ENCODE results near the gene EIF2AK3.
"Not testable (repeated sequence)": the region's sequence is repeated elsewhere in the genome, so short reads cannot be mapped to it uniquely, and the experiment has no call there.

EIF2AK3 gene

DNA sequence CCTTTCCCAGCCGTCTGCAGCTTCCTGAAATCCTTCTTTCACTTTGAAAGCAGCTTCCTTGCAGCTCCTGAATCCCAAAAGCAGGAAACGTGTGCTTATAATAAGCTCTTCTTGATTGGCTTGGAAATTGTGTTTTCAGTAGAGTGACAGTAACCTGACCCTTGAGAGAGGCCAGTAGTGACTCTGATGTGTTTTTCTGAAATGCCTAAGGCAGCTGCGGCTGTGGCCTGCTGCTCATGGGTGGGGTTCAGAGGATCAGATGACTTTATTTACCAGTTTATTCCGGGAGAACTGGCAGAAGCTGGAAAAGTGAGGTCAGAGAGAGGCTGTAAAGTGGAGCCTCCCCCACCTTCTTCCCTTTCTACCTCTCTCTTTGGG, 32.3 kb upstream of the EIF2AK3 start:
- Histone ChIP-seq H3K4me3 (no peak overlapping the region), H3K27ac (no peak overlapping the region), H3K36me3 (ENCODE audit: insufficient read depth, low read length) (no peaks in the 10 kb centered on the region), H3K9ac (ENCODE audit: insufficient read length) (no peak overlapping the region), H3K9me3 (ENCODE audit: low read depth, low read length) (no peaks in the 10 kb centered on the region)
- DNase-seq (ENCODE audit: low read depth, low spot score): no peak
- TF ChIP-seq FOXP2 (optimal IDR thresholded peaks at IDR 0.05; ENCODE audit: control extremely low read depth, extremely low read length, insufficient read depth): no peak
- no peak for TF ChIP-seq EZH2 (IDR thresholded peaks at IDR 0.05)
- no peak for TF ChIP-seq POLR2AphosphoS5 (IDR thresholded peaks at IDR 0.05; ENCODE audit: borderline replicate concordance, low read depth, low read length)

DNA sequence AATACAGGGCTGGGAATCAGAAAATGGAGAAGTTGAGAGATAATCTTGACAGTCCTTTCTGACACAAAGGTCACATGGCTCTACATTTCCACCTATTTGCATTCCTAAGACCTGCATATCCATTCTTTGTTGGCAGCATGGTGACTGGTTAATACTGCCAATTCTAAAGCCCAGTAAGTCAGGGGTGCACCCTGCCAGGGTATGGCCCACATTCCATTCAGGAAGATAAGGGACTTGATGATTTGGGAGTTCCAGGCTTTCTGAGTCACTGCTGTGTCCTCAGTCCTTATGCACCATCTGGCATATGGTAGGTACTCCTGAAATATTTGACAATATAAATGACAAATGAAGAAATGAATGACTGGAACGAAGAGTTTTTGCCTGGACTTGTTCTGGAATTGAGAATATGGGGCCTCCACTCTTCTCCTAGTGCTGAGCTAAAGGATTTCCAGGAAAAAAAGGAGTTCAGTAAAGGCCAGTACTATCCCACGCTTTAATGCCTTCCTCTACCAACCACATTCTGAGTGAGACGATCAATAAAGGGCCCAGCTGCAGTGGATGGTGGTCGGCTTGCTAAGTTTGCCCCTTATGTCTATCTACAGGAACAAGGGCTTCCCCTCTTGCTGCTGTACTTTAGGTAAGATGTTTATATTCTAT, 31.7 kb upstream of the EIF2AK3 start:
- no peak for DNase-seq (ENCODE audit: low read depth, low spot score)
- Histone ChIP-seq H3K9ac (ENCODE audit: insufficient read length) (no peak overlapping the region), H3K27ac (no peak overlapping the region), H3K4me3 (no peak overlapping the region), H3K9me3 (ENCODE audit: low read depth, low read length) (no peaks in the 10 kb centered on the region), H3K36me3 (ENCODE audit: insufficient read depth, low read length) (no peaks in the 10 kb centered on the region)
- no peak for TF ChIP-seq EZH2 (IDR thresholded peaks at IDR 0.05)
- TF ChIP-seq FOXP2 (optimal IDR thresholded peaks at IDR 0.05; ENCODE audit: control extremely low read depth, extremely low read length, insufficient read depth): no peak
- no peak for TF ChIP-seq POLR2AphosphoS5 (IDR thresholded peaks at IDR 0.05; ENCODE audit: borderline replicate concordance, low read depth, low read length)

DNA sequence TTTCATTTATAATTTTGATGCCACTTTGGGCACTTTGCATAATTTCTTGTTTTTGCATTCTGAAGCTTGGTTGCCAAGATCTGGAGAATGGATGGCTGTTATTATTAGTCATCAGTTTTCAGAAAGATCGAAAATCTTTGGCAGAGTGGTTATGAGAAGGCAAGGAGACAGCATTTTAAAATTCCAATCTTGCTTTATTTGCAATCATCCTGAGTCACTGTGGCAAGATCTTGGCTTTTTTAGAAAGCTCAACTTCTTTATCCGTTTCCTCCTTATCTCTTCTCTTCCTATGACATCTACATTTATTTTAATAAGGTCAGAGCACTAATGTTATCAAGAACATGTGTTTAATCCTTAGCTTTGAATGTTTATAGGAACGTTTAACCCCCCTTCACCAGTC, 31.1 kb upstream of the EIF2AK3 start:
- no peak overlapping the region for H3K4me3 ChIP-seq

DNA sequence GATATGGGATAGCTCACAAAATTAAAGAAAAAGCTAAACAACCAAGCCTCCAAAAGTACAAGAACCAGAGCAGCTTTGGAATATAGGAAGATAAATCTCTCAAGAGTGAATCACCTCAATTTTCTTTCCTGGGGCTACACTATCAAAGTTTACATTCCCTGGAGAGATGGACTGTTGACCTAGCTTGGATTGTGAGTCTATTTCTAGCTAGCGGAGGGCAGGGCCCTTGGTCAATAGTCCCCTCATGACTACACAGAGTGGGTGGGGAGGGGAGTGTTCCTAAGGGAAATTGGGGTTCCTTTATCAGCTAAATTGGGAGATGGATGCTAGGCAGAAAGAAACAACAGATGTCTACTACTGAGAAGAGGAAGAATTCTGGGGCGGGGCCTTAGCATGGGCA, 29.9 kb upstream of the EIF2AK3 start:
- H3K36me3 ChIP-seq (ENCODE audit: insufficient read depth, low read length): no peaks in the 10 kb centered on the region
- no peak for DNase-seq (ENCODE audit: low read depth, low spot score)
- TF ChIP-seq EZH2 (IDR thresholded peaks at IDR 0.05): no peak
- H3K27ac ChIP-seq: no peak overlapping the region
- H3K9ac ChIP-seq (ENCODE audit: insufficient read length): no peak overlapping the region
- H3K4me3 ChIP-seq: no peak overlapping the region
- H3K9me3 ChIP-seq (ENCODE audit: low read depth, low read length): no peaks in the 10 kb centered on the region

More for the DNA sequence above, 31.1 kb upstream of the EIF2AK3 start:
- DNase-seq (ENCODE audit: low read depth, low spot score): no peak
- no peak for TF ChIP-seq POLR2AphosphoS5 (IDR thresholded peaks at IDR 0.05; ENCODE audit: borderline replicate concordance, low read depth, low read length)
- no peak for TF ChIP-seq EZH2 (IDR thresholded peaks at IDR 0.05)
- TF ChIP-seq FOXP2 (optimal IDR thresholded peaks at IDR 0.05; ENCODE audit: control extremely low read depth, extremely low read length, insufficient read depth): no peak
- Histone ChIP-seq H3K27ac (no peak overlapping the region), H3K36me3 (ENCODE audit: insufficient read depth, low read length) (no peaks in the 10 kb centered on the region), H3K9me3 (ENCODE audit: low read depth, low read length) (no peaks in the 10 kb centered on the region), H3K9ac (ENCODE audit: insufficient read length) (no peak overlapping the region)

DNA sequence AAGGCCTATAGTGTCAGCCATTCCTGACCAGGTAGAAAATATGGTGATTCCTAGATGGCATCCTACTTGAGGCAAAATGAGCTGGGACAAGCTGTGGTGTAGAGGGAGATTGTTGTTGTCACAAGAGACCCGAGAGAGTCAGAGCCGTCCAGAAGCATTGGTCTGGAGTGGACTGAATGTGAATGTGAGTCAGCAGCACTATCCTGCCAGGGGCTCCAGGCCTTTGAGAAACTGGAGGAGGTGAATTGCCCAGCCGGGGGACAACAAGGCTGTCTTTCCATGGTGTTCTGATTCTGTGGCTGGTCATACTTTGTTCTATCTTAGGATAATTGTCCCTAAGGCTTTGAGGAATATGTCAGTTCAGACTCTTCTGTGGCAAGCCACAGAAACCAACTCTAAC, 29.4 kb upstream of the EIF2AK3 start:
- no peak overlapping the region for H3K27ac ChIP-seq
- TF ChIP-seq FOXP2 (optimal IDR thresholded peaks at IDR 0.05; ENCODE audit: control extremely low read depth, extremely low read length, insufficient read depth) (no peak), EZH2 (IDR thresholded peaks at IDR 0.05) (no peak), POLR2AphosphoS5 (IDR thresholded peaks at IDR 0.05; ENCODE audit: borderline replicate concordance, low read depth, low read length) (no peak)
- DNase-seq (ENCODE audit: low read depth, low spot score): no peak

DNA sequence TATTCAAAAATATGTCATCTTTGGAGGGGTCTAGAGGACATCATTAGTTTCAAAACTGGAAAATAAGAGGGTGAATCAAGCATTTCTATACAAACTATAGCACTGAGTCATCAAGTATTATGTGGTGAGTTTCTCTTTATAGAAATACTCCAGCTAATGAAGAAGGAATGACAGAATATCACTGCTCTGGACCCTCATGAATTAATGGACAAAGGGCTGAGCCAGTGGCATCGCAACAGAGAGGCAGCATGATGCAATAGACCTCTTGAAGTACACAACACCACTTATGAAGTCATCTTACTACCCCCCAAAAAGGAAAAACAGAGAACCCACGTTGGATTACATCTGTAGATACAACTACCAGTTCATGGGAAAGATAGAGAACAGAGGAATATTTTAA, 27.4 kb upstream of the EIF2AK3 start:
- no peak overlapping the region for H3K27ac ChIP-seq
- TF ChIP-seq POLR2AphosphoS5 (IDR thresholded peaks at IDR 0.05; ENCODE audit: borderline replicate concordance, low read depth, low read length) (no peak), EZH2 (IDR thresholded peaks at IDR 0.05) (no peak), FOXP2 (optimal IDR thresholded peaks at IDR 0.05; ENCODE audit: control extremely low read depth, extremely low read length, insufficient read depth) (no peak)
- H3K4me3 ChIP-seq: no peak overlapping the region
- DNase-seq (ENCODE audit: low read depth, low spot score): no peak
- no peaks in the 10 kb centered on the region for H3K36me3 ChIP-seq (ENCODE audit: insufficient read depth, low read length)
- no peak overlapping the region for H3K9ac ChIP-seq (ENCODE audit: insufficient read length)
- H3K9me3 ChIP-seq (ENCODE audit: low read depth, low read length): no peaks in the 10 kb centered on the region

More for the DNA sequence above, 29.4 kb upstream of the EIF2AK3 start:
- Histone ChIP-seq H3K9me3 (ENCODE audit: low read depth, low read length) (no peaks in the 10 kb centered on the region), H3K9ac (ENCODE audit: insufficient read length) (no peak overlapping the region), H3K36me3 (ENCODE audit: insufficient read depth, low read length) (no peaks in the 10 kb centered on the region), H3K4me3 (no peak overlapping the region)

DNA sequence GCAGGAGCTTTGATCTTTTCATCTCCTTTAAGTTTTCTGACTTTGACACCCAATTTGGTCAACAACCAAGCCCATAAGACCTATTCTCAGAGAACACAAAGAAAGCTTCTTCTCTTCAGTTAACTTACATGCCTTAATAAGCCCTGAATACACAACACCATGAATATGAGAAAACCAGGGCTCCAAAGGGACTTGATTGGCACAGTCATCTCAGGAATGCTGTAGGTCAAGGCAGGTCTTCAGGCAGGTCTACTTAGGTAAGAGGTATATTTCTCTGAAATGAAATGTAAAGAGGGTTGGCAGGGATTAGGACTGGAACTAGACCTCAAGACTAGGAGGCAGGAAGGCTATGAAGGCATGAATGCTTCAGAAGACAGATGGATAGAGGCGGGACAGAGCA, 24.4 kb upstream of the EIF2AK3 start:
- H3K4me3 ChIP-seq: no peak overlapping the region
- no peak overlapping the region for H3K9ac ChIP-seq (ENCODE audit: insufficient read length)
- no peak overlapping the region for H3K27ac ChIP-seq
- no peaks in the 10 kb centered on the region for H3K36me3 ChIP-seq (ENCODE audit: insufficient read depth, low read length)
- H3K9me3 ChIP-seq (ENCODE audit: low read depth, low read length): no peaks in the 10 kb centered on the region
- DNase-seq (ENCODE audit: low read depth, low spot score): no peak
- no peak for TF ChIP-seq EZH2 (IDR thresholded peaks at IDR 0.05)

DNA sequence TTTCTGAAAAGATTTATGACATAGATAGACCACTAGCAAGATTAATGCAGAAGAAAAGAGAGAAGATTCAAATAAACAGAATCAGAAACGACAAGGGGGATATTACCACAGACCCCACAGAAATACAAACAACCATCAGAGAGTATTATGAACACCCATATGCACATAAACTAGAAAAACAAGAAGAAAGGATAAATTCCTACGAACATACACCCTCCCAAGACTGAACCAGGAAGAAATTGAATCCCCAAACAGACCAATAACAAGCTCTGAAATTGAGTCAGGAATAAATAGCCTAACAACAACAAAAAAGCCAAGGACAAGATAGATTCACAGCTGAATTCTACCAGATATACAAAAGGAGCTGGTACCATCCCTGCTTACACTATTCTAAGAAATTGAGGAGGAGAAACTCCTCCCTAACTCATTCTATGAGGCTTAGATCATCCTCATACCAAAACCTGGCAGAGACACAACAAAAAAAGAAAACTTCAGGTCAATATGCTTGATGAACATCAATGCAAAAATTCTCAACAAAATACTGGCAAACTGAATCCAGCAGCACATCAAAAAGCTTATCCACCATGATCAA, 18.1 kb upstream of the EIF2AK3 start:
- H3K27ac ChIP-seq; H3K9me3 ChIP-seq (ENCODE audit: low read depth, low read length); H3K9ac ChIP-seq (ENCODE audit: insufficient read length); DNase-seq (ENCODE audit: low read depth, low spot score); H3K4me3 ChIP-seq; H3K36me3 ChIP-seq (ENCODE audit: insufficient read depth, low read length): not testable (repeated sequence)

DNA sequence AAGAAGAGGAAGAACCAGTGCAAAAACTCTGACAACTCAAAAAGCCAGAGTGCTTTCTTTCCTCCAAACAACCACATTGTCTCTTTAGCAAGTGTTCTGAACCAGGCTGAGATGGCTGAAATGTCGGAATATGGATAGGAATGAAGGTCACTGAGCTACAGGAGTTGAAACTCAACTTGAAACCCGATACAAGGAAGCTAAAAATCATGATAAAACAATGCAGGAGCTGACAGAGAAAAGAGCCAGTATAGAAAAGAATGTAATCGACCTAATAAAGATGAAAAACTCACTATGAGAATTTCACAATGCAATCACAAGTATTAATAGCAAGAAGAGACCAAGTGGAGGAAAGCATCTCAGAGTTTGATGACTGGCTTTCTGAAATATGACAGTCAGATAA, 15.0 kb upstream of the EIF2AK3 start:
- no peak for TF ChIP-seq POLR2AphosphoS5 (IDR thresholded peaks at IDR 0.05; ENCODE audit: borderline replicate concordance, low read depth, low read length)
- DNase-seq (ENCODE audit: low read depth, low spot score): no peak
- H3K36me3 ChIP-seq (ENCODE audit: insufficient read depth, low read length): no peaks in the 10 kb centered on the region
- H3K9me3 ChIP-seq (ENCODE audit: low read depth, low read length): no peaks in the 10 kb centered on the region
- no peak overlapping the region for H3K4me3 ChIP-seq
- H3K9ac ChIP-seq (ENCODE audit: insufficient read length): no peak overlapping the region
- H3K27ac ChIP-seq: no peak overlapping the region

All from SK-N-MC (cell line).